RCC 7860 (cell line): ENCODE data around the gene ARAP2.

Source experiments
- DNase-seq: peaks from one replicate; pipeline ENCODE4 v3.0.0-alpha.2; 2015; ENCODE audit warnings: low spot score
- FAIRE-seq: peaks from 2 replicates; lab custom pipeline; 2012; peaks lifted over from hg19 to GRCh38; lab: Jason Lieb, UNC

Gene ARAP2

GRCh38 chr4:36138220-36138619 is 106.1 kb downstream of the ARAP2 start:
- no peak for FAIRE-seq

GRCh38 chr4:36137336-36137735 is 107.0 kb downstream of the ARAP2 start:
- no peak for FAIRE-seq
- DNase-seq = no peak

More at GRCh38 chr4:36138220-36138619, 106.1 kb downstream of the ARAP2 start:
- DNase-seq = no peak

- DNase-seq = no peak
- no peak for FAIRE-seq
These were observed 110.7 kb downstream of the ARAP2 start for GRCh38 chr4:36133658-36134057.

- DNase-seq (no peak), FAIRE-seq (no peak)
These were observed 111.2 kb downstream of the ARAP2 start for GRCh38 chr4:36133086-36133485.

GRCh38 chr4:36130641-36131040 is 113.7 kb downstream of the ARAP2 start:
- FAIRE-seq = no peak

GRCh38 chr4:36128689-36129088 is 115.6 kb downstream of the ARAP2 start:
- FAIRE-seq (no peak), DNase-seq (no peak)

More at GRCh38 chr4:36130641-36131040, 113.7 kb downstream of the ARAP2 start:
- no peak for DNase-seq

- DNase-seq = no peak
- FAIRE-seq = no peak
These were observed 120.4 kb downstream of the ARAP2 start for GRCh38 chr4:36123906-36124305.

- FAIRE-seq (no peak), DNase-seq (no peak)
These were observed 129.0 kb downstream of the ARAP2 start for GRCh38 chr4:36115312-36115711.

GRCh38 chr4:36111172-36111571 is 133.1 kb downstream of the ARAP2 start:
- DNase-seq = no peak
- no peak for FAIRE-seq

- FAIRE-seq = no peak
- no peak for DNase-seq
These were observed 144.8 kb downstream of the ARAP2 start for GRCh38 chr4:36099509-36099908.

- FAIRE-seq (no peak), DNase-seq (no peak)
These were observed 149.3 kb downstream of the ARAP2 start for GRCh38 chr4:36094995-36095394.

- no peak for FAIRE-seq
These were observed 152.3 kb downstream of the ARAP2 start for GRCh38 chr4:36091997-36092396.

GRCh38 chr4:36088542-36088941 is 155.8 kb downstream of the ARAP2 start:
- DNase-seq (peak; percentile 33), FAIRE-seq (peak; percentile 71)

More at GRCh38 chr4:36091997-36092396, 152.3 kb downstream of the ARAP2 start:
- no peak for DNase-seq

GRCh38 chr4:36086261-36086786 is 158.0 kb downstream of the ARAP2 start:
- DNase-seq = no peak
- no peak for FAIRE-seq

- no peak for FAIRE-seq
- no peak for DNase-seq
These were observed 161.5 kb downstream of the ARAP2 start for GRCh38 chr4:36082817-36083216.

- FAIRE-seq = no peak
- no peak for DNase-seq
These were observed 163.1 kb downstream of the ARAP2 start for GRCh38 chr4:36081185-36081584.

GRCh38 chr4:36079666-36080065 is 164.6 kb downstream of the ARAP2 start:
- DNase-seq (no peak), FAIRE-seq (no peak)

- DNase-seq = no peak
- no peak for FAIRE-seq
These were observed 166.0 kb downstream of the ARAP2 start for GRCh38 chr4:36078319-36078718.

GRCh38 chr4:36072529-36072928 is 171.8 kb downstream of the ARAP2 start:
- DNase-seq (no peak), FAIRE-seq (no peak)

- no peak for DNase-seq
- no peak for FAIRE-seq
These were observed 177.2 kb downstream of the ARAP2 start for GRCh38 chr4:36067116-36067515.

- DNase-seq (no peak), FAIRE-seq (no peak)
These were observed 178.9 kb downstream of the ARAP2 start for GRCh38 chr4:36065274-36065871.

GRCh38 chr4:36064117-36064516 is 180.2 kb downstream of the ARAP2 start:
- no peak for DNase-seq
- no peak for FAIRE-seq

GRCh38 chr4:36056136-36056535 is 188.2 kb downstream of the ARAP2 start:
- DNase-seq (no peak), FAIRE-seq (no peak)
